Ovary (tissue), 3 donors: ENCODE measurements around the gene RBBP8.

Experiments used
- CTCF ChIP-seq, 3 donors: fragments of 450-650 bp in 2 of 3; fragments of 200-600 bp in 1 of 3; IDR thresholded peaks; one replicate each; pipeline versions ENCODE4 v1.5.1 to v1.8.0; 2016 to 2022; ENCODE audit warnings: antibody characterized with exemption in 3 of 3, mild to moderate bottlenecking in 1 of 3
- POLR2A ChIP-seq: fragments of 450-650 bp; IDR thresholded peaks from one replicate; pipeline ENCODE4 v1.6.1; 2017; ENCODE audit warnings: antibody characterized with exemption, mild to moderate bottlenecking, moderate library complexity
- donor health status: DM: no; HTN: no; CAD: no.

GRCh38 chr18:22974001-22974400, 40.9 kb downstream of the RBBP8 start:
- TF ChIP-seq CTCF (IDR thresholded peaks at IDR 0.05) (no peak), POLR2A (no peak)
